ENCODE data around the gene WDR5.

DNA sequence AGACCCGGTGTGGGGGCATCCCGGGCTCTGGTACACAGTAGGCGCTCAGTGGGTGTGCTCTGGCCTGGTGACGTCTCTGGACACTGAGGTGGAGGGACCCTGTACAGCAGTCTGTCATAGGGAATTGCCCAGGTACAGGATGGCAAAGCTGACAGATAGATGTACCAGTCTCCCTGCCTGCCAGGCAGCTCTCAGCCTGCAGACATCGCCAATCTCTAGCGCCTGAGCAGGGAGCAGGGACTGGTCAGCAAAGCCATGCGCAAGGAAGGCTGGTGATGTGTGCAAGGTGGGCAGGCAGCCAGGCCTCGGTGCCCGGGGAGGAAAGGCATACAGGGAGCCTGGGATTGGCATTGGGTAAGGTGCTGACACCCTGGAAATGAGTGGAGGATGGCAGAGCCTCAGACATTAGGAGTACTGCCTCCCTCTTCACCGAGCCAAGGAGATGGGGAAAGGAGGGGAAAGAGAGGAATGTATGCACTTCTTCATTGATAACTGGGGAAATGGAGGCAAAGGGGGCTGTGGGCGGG lies 34.2 kb upstream of the WDR5 start:
- TF ChIP-seq, protein P1, sequence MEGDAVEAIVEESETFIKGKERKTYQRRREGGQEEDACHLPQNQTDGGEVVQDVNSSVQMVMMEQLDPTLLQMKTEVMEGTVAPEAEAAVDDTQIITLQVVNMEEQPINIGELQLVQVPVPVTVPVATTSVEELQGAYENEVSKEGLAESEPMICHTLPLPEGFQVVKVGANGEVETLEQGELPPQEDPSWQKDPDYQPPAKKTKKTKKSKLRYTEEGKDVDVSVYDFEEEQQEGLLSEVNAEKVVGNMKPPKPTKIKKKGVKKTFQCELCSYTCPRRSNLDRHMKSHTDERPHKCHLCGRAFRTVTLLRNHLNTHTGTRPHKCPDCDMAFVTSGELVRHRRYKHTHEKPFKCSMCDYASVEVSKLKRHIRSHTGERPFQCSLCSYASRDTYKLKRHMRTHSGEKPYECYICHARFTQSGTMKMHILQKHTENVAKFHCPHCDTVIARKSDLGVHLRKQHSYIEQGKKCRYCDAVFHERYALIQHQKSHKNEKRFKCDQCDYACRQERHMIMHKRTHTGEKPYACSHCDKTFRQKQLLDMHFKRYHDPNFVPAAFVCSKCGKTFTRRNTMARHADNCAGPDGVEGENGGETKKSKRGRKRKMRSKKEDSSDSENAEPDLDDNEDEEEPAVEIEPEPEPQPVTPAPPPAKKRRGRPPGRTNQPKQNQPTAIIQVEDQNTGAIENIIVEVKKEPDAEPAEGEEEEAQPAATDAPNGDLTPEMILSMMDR (IDR thresholded peaks at IDR 0.05): no peak
- TF ChIP-seq POLR2A (IDR thresholded peaks at IDR 0.05) (no peak), EP300 (IDR thresholded peaks at IDR 0.05) (no peak)

Measured in ovary (tissue), 3 donors.